GM19239 (cell line): Measurements from ENCODE around the gene HNF1A.

ENCODE experiments used
- DNase-seq: peaks from one replicate; pipeline ENCODE4 v3.0.0; 2011; ENCODE audit warnings: low spot score; ENCODE audit not compliant: insufficient read length
- FAIRE-seq: peaks from 2 replicates; lab custom pipeline; 2011; peaks lifted over from hg19 to GRCh38; lab: Jason Lieb, UNC

HNF1A gene

GRCh38 chr12:121005346-121005815 is 27.0 kb downstream of the HNF1A start:
- peak; percentile 51 for FAIRE-seq

GRCh38 chr12:121008347-121009098 is 30.2 kb downstream of the HNF1A start:
- FAIRE-seq (no peak), DNase-seq (no peak)

More at GRCh38 chr12:121005346-121005815, 27.0 kb downstream of the HNF1A start:
- no peak for DNase-seq

DNA sequence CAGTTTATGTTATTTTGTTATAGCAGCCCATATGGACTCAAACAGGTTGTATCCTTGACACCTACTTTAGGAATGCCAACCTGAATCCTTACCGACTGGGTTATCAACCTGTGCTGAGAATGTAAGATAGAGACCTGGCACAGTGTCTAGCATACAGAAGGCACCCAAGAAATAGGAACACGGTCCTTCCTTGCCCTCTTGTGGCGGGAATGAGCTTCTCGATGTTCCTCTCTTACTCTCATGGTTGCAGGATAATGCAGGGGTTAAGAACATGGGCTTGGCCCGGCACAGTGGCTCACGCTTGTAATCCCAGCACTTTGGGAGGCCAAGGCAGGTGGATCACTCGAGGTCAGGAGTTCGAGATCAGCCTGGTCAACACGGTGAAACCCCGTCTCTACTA is 31.4 kb downstream of the HNF1A start:
- no peak for FAIRE-seq
- no peak for DNase-seq

DNA sequence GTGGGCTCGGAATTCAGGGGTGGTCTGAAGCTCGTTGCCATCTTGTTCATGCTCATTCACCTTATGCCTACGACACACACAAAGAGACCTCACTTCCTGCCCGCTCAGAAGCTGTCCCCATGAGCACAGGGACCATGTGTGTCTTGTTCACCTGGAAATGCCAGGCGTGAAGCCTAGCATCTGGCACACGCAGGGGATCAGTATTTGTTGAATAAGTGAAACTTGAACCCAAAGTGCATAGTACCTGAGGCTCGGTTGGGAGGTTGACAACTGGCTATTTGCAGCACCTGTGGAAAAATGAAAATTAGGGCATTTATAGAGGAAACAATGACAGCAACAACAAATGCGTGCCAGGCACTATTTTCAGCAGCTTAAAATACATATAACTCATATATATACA is 32.5 kb downstream of the HNF1A start:
- no peak for FAIRE-seq
- no peak for DNase-seq

- no peak for FAIRE-seq
- DNase-seq = no peak
Measured at GRCh38 chr12:121011820-121012219, 33.5 kb downstream of the HNF1A start.

GRCh38 chr12:121013715-121014114 is 35.4 kb downstream of the HNF1A start:
- FAIRE-seq (no peak), DNase-seq (no peak)

- DNase-seq = peak; percentile 78
Measured at GRCh38 chr12:121015825-121016766, 37.8 kb downstream of the HNF1A start, which contains the start of gene C12orf43. C12orf43 (minus strand) TSS chr12:121016487; CDS start chr12:121016474, 13 bp downstream.

DNA sequence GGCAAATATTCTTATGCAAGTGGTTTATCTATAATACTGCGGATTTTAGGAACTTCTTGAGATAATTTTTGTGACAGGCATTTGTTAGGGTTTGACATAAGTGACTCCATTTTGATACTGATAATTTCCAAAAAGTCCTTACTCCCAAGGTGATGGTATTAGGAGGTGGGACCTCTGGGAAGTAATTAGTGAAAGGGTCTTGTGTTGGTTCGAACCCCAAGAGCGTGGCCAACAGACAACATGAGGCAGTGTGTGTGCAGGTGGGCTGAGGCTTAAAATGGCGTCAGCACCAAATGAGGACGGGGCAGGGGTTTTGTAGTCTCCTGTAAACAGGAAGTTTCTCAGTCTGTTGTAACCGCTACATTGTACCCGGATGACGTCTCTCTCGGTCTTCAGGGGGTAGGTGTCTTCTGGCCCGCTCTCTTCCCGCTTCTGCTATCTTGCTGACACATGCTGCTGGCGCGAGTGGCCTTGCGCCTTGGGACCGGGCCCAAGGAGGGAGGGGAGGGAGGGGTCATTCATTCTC is 39.7 kb downstream of the HNF1A start:
- FAIRE-seq = no peak
- no peak for DNase-seq

More at GRCh38 chr12:121015825-121016766, 37.8 kb downstream of the HNF1A start, which contains the start of gene C12orf43:
- peak; percentile 98 for FAIRE-seq

GRCh38 chr12:121018860-121019617 is 40.7 kb downstream of the HNF1A start:
- no peak for FAIRE-seq
- no peak for DNase-seq

- no peak for FAIRE-seq
Measured at GRCh38 chr12:121021754-121022153, 43.4 kb downstream of the HNF1A start.

GRCh38 chr12:121022713-121023112 is 44.4 kb downstream of the HNF1A start:
- FAIRE-seq = no peak
- DNase-seq = no peak

More at GRCh38 chr12:121021754-121022153, 43.4 kb downstream of the HNF1A start:
- no peak for DNase-seq

DNA sequence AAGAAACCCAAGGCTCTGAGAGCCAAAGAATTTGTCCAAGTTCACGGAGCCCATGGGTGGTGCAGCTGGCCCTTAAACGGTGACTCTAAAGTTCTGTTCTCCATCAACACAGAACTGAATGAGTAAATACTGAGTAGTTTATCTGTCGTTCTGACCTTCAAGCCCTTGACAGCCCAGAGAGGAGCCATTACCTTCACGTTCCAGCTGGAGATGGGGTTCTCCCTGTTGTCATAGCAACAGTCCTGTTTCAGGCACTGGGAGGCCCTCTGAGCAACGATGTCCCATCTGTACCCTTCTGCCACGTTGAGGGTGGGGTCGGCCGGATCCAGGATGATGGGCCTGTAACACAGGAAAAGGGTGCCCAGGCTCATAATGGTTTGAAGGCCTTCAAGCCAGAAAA is 45.5 kb downstream of the HNF1A start:
- no peak for FAIRE-seq
- DNase-seq = no peak

DNA sequence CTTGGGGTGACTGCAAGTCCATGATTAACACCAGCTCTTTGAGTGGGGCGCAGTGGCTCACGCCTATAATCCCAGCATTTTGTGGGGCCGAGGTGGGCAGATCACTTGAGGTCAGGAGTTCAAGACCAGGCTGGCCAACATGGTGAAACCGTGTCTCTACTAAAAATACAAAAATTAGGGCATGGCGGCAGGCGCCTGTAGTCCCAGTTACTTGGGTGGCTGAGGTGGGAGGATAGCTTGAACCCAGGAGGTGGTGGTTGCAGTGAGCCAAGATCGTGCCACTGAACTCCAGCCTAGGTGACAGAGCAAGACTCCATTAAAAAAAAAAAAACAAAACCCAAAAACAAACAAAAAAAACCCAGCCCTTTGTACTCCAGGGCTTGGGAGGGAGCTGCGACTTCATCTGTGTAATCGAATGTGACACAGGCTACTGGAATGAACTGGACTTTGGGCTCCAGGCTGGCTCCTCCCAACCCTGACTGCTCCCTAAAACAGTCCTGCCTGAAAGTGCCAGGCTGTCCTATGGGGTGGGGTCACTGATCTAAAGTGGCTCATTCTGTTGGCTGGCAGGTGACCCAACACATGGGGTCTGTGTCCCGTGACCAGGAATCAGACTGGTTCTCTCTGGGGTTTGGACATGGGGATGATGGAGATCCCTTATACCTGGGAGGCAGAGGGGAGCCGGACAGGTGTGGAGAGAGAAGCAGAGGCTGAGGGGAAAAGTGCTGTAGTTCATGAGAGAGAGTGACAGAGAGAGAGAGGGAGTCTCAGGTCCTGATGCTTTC is 47.3 kb downstream of the HNF1A start:
- FAIRE-seq (no peak), DNase-seq (no peak)

GRCh38 chr12:121026274-121027045 is 48.1 kb downstream of the HNF1A start:
- FAIRE-seq (no peak), DNase-seq (no peak)

DNA sequence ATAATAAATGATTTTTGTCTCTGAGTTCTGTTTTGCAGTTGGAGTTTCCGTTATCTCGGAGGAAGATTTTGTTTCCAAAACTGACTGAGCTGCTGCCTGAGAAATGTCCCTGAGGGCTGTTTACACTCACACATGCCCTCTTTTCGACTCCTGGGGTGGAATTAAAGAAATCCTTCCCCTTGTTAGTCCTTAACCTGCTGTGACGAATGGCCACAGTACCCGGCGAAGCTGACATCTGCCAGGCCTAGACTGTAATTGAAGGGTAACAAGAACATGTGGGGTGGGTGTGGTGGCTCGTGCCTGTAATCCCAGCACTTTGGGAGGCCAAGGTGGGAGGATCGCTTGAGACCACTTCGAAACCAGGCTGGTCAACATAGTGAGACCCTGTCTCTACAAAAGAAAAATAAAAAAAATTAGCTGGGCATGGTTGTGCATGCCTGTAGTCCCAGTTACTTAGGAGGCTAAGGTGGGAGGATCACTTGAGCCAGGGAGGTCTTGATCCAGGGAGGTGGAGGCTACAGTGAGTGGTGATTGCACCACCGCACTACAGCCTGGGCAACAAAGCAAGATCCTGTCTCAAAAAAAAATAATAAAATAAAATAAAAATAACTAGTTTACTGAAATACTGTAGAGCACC is 52.4 kb downstream of the HNF1A start:
- DNase-seq (no peak), FAIRE-seq (no peak)

- DNase-seq (no peak), FAIRE-seq (no peak)
Measured at GRCh38 chr12:121033625-121034349, 55.4 kb downstream of the HNF1A start.

DNA sequence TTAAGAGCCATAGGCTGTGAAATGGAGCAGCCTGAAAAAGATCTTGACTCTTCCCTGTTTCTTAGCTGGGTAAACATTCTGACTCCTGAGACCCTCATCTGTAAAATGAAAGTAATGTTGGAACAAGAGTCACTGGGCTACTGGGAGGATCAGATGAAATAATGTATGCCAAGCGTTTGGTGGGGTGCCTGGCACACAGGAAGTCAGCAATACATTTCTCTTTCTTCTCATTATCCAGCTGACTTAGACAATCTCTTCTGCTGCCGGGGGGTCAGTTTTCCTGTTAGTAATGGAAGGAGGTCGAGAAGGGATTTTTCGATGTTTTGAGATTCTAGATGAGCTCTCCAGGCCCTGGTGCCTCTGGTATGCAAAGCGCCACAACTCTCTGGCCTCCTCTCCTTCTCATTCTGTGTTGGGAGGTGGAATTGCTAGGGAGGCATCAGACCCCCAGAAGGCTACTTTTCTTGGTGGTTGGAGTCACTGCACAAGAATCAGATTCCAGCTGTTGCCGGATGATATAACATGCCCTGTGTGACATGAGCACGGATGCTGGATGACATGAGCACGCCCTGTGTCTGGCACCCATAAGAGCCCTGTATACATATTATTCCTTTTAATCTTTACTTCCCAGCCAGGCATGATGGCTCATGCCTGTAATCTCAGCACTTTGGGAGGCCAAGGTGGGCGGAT is 56.4 kb downstream of the HNF1A start:
- DNase-seq = no peak
- FAIRE-seq = no peak
